OCI-LY7 (cell line): ENCODE measurements around the gene DVL1. TPM values are rescaled to one million over a fixed set of nuclear protein-coding genes. Genes with fewer than 3 reads are reported as not detected.

ENCODE experiments used
- BruUV-seq: library from RNA; stranded (reverse); fragments of 400-500 nt; replicated peaks from 2 replicates; lab custom pipeline; 2021; lab: Mats Ljungman, UMichigan
- CTCF ChIA-PET: fragments of 300-600 bp; sonication (Branson Sonifier 250); formaldehyde crosslinking; loops from one replicate; lab custom pipeline; 2022; ENCODE audit warnings: antibody characterized with exemption; ENCODE audit not compliant: unreplicated experiment; lab: Charles Lee
- POLR2A ChIA-PET: fragments of 300-600 bp; sonication (Branson Sonifier 250); formaldehyde crosslinking; loops from one replicate; lab custom pipeline; 2022; ENCODE audit warnings: antibody characterized with exemption; lab: Charles Lee
- DNase-seq: peaks from one replicate; pipeline ENCODE4 v3.0.0-alpha.2; 2015; ENCODE audit warnings: low spot score
- H2AFZ ChIP-seq: fragments of 200-600 bp; sonication (generic), shearing (Covaris generic); 2 replicates; pipeline ENCODE4 v1.6.1; 2014; ENCODE audit warnings: mild to moderate bottlenecking, antibody characterized with exemption, low read length, moderate library complexity
- H3K27ac ChIP-seq: fragments of 200-600 bp; sonication (generic); 2 replicates; pipeline ENCODE4 v1.5.1; 2014; ENCODE audit warnings: mixed run types, low read depth, mild to moderate bottlenecking, moderate library complexity, low read length, inconsistent platforms; ENCODE audit not compliant: poor library complexity, severe bottlenecking
- H3K36me3 ChIP-seq: fragments of 200-600 bp; sonication (generic); 2 replicates; pipeline ENCODE4 v1.6.1; 2014; ENCODE audit warnings: mild to moderate bottlenecking, antibody characterized with exemption, low read length, moderate library complexity, mixed read lengths; ENCODE audit not compliant: insufficient read depth
- H3K4me1 ChIP-seq: fragments of 200-600 bp; sonication (generic); 2 replicates; pipeline ENCODE4 v1.5.1; 2014; ENCODE audit warnings: mild to moderate bottlenecking, low read length; ENCODE audit not compliant: insufficient read depth, poor library complexity, severe bottlenecking
- H3K4me2 ChIP-seq: fragments of 200-600 bp; sonication (generic); 2 replicates; pipeline ENCODE4 v1.6.1; 2014; ENCODE audit warnings: mild to moderate bottlenecking, low read length
- H3K4me3 ChIP-seq: fragments of 200-600 bp; sonication (generic); 2 replicates; pipeline ENCODE4 v1.5.1; 2014; ENCODE audit warnings: mild to moderate bottlenecking, low read depth, low read length; ENCODE audit not compliant: poor library complexity, severe bottlenecking
- H3K79me2 ChIP-seq: fragments of 200-600 bp; sonication (generic); 2 replicates; pipeline ENCODE4 v1.6.1; 2016; ENCODE audit warnings: low read depth, mild to moderate bottlenecking, low read length, moderate library complexity, mixed read lengths; ENCODE audit not compliant: insufficient read depth
- H3K9me2 ChIP-seq: fragments of 200-600 bp; sonication (generic); 2 replicates; pipeline ENCODE4 v1.6.1; 2016; ENCODE audit warnings: mild to moderate bottlenecking, low read length, mixed read lengths; ENCODE audit not compliant: insufficient read depth
- H3K9me3 ChIP-seq: fragments of 200-600 bp; sonication (generic); 2 replicates; pipeline ENCODE4 v1.6.1; 2014; ENCODE audit warnings: mild to moderate bottlenecking, mixed run types, low read length, mixed read lengths
- H4K20me1 ChIP-seq: fragments of 200-600 bp; sonication (generic); 2 replicates; pipeline ENCODE4 v1.6.1; 2014; ENCODE audit warnings: mild to moderate bottlenecking, antibody characterized with exemption, low read length, moderate library complexity, mixed read lengths; ENCODE audit not compliant: insufficient read depth
- CTCF ChIP-seq: fragments of 200-600 bp; sonication (generic); conservative IDR thresholded peaks from 2 replicates; pipeline ENCODE4 v1.5.1; 2014; ENCODE audit warnings: mild to moderate bottlenecking, antibody characterized with exemption, low read length, moderate library complexity, mixed read lengths
- EZH2phosphoT487 ChIP-seq: fragments of 200-600 bp; sonication (generic); IDR thresholded peaks from 2 replicates; pipeline ENCODE4 v1.6.1; 2018; ENCODE audit warnings: low read depth, borderline replicate concordance, mild to moderate bottlenecking, mixed run types, antibody characterized with exemption, low read length, moderate library complexity, mixed read lengths
- intact Hi-C: fragments of 100-400 bp; cut with micrococcal nuclease; formaldehyde crosslinking; loops from one replicate; pipeline ENCODE4 v1.10.0; 2022; ENCODE audit not compliant: unreplicated experiment
- total RNA-seq, 2 experiments: library from RNA; depleted of rRNA in 1 of 2; stranded (reverse); fragments of >200 nt in 1 of 2; shearing (Covaris generic) in 1 of 2; gene quantifications; 2 replicates each; pipeline ENCODE4 v1.2.3, GENCODE V29; 2014 to 2022

Gene DVL1
- total RNA-seq, 2 experiments from 2014 or later: 27.8 to 47.1 TPM

GRCh38 chr1:1351511-1352427 lies 2.6 kb upstream of the DVL1 start:
- CTCF ChIA-PET: no interaction called here
- H3K79me2 ChIP-seq: no peaks in the 10 kb centered on the region
- H3K4me2 ChIP-seq: peak overlapping the region; percentile 34; the same call in 1 of the 2 replicates
- peaks cover 31% of the 10 kb centered on the region for H3K4me1 ChIP-seq
- H3K27ac ChIP-seq: no peak overlapping the region
- POLR2A ChIA-PET: no interaction called here
- intact Hi-C loops: no loop called here
- no peak for DNase-seq
- H3K36me3 ChIP-seq: no peaks in the 10 kb centered on the region
- no peak overlapping the region for H3K4me3 ChIP-seq
- H3K9me2 ChIP-seq: no peaks in the 10 kb centered on the region
- TF ChIP-seq CTCF: no peak
- TF ChIP-seq EZH2phosphoT487: no peak
- H4K20me1 ChIP-seq: no peaks in the 10 kb centered on the region
- no TSS peak for BruUV-seq
- no peak overlapping the region for H2AFZ ChIP-seq
- no peaks in the 10 kb centered on the region for H3K9me3 ChIP-seq

DNA sequence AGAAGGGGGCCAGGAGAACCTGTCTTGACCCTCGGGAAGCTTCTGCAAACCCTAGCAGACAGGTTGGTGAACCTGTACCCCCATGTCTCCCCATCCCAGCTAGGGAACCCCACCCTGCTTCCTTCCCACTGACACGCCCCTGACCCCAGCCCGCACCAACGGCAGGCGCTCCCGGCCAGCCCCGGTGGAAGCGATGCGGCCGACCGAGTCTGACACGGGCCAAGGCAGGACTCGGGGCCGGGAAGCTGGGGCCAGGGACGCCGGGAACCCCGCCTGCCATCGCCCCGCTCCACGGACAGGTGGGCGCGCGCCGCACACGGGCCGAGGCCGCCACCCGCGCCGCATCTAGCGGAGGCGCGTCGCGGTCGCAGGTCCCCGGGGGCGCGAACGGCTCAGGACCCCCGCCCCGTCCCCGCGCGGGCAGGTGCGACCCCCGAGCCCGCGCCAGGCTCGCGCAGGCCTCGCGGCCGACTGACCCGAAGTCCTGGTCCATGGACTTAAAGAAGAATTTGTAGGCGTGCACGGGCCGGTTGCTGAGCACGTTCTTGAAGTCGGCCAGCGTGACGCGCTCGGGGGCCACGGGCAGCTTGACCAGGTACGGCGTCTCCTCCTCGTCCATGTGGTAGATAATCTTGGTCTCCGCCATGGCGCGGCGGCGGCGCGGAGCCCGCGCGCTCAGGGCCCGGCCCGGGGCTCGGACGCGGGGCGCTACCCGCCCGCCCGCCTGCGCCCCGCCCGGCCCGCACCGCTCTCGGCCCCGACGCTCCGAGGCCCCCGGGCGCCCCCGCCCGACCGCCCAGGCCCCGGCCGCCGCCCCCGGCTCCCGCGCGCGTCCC lies 580 bp downstream of the DVL1 start:
- ChIA-PET POLR2A (no interaction called here), CTCF (interaction anchor here (0.6 kb wide), 1 partner anchor 240 kb away, joined by 5 read pairs; no protein-coding TSS in a partner anchor)
- Histone ChIP-seq H3K27ac (no peak overlapping the region), H4K20me1 (no peaks in the 10 kb centered on the region; the same call in 1 of the 2 replicates), H3K9me3 (no peaks in the 10 kb centered on the region), H3K9me2 (no peaks in the 10 kb centered on the region), H3K4me3 (peak overlapping the region; percentile 74), H3K79me2 (no peaks in the 10 kb centered on the region), H2AFZ (no peak overlapping the region), H3K36me3 (no peaks in the 10 kb centered on the region), H3K4me1 (peaks cover 31% of the 10 kb centered on the region), H3K4me2 (peak overlapping the region; percentile 80)
- TF ChIP-seq EZH2phosphoT487: no peak
- no peak for TF ChIP-seq CTCF
- DNase-seq: no peak
- intact Hi-C loops: loop anchor here (1.0 to 5.0 kb wide), 3 partner anchors 24 to 114 kb away; partner anchors contain the start of gene PUSL1
- no TSS peak for BruUV-seq
